ENCODE results near the gene ZNF790. TPM values are rescaled to one million over a fixed set of nuclear protein-coding genes. Genes with fewer than 3 reads are reported as not detected.
"Not testable (repeated sequence)": the region's sequence is repeated elsewhere in the genome, so short reads cannot be mapped to it uniquely, and the experiment has no call there.

Gene ZNF790
- total RNA-seq, 3 donors from 2014 or later, result 3.5 to 4.5 (median 4.4) TPM

GRCh38 chr19:36805364-36805763, 32.8 kb downstream of the ZNF790 start:
- Mint-ChIP-seq H3K4me3 (no peak overlapping the region), H3K4me1 (ENCODE audit: low read depth) (no peaks in the 10 kb centered on the region), H3K27me3 (ENCODE audit: low read depth) (no peaks in the 10 kb centered on the region), H3K36me3 (ENCODE audit: insufficient read depth) (peaks cover 60% of the 10 kb centered on the region), H3K9me3 (peaks cover 37% of the 10 kb centered on the region)
- DNase-seq, result no peak
- ATAC-seq, result no peak

GRCh38 chr19:36797786-36798108, 40.4 kb downstream of the ZNF790 start:
- Mint-ChIP-seq H3K9me3 (peaks cover 26% of the 10 kb centered on the region), H3K36me3 (ENCODE audit: insufficient read depth) (peaks cover 28% of the 10 kb centered on the region), H3K4me1 (ENCODE audit: low read depth) (peaks cover 12% of the 10 kb centered on the region), H3K27me3 (ENCODE audit: low read depth) (no peaks in the 10 kb centered on the region), H3K4me3 (peak overlapping the region; percentile 93)
- ATAC-seq, result no peak
- no peak for DNase-seq

- H3K4me3 Mint-ChIP-seq, result peak overlapping the region; percentile 93
- H3K27me3 Mint-ChIP-seq (ENCODE audit: low read depth), result peaks cover 4% of the 10 kb centered on the region
- H3K9me3 Mint-ChIP-seq, result peaks cover 32% of the 10 kb centered on the region
Measured at GRCh38 chr19:36796714-36796992, 41.5 kb downstream of the ZNF790 start.

GRCh38 chr19:36791420-36792141, 46.6 kb downstream of the ZNF790 start:
- H3K27me3 Mint-ChIP-seq (ENCODE audit: low read depth); H3K4me1 Mint-ChIP-seq (ENCODE audit: low read depth); H3K4me3 Mint-ChIP-seq; DNase-seq; H3K36me3 Mint-ChIP-seq (ENCODE audit: insufficient read depth): not testable (repeated sequence)
- H3K9me3 Mint-ChIP-seq, result peaks cover 29% of the 10 kb centered on the region
- peak; percentile 85 to 90 for ATAC-seq

More at GRCh38 chr19:36796714-36796992, 41.5 kb downstream of the ZNF790 start:
- peaks cover 23% of the 10 kb centered on the region for H3K36me3 Mint-ChIP-seq (ENCODE audit: insufficient read depth)
- no peak for DNase-seq
- peaks cover 12% of the 10 kb centered on the region for H3K4me1 Mint-ChIP-seq (ENCODE audit: low read depth)
- no peak for ATAC-seq

GRCh38 chr19:36775768-36776167, 62.4 kb downstream of the ZNF790 start:
- Mint-ChIP-seq H3K36me3 (ENCODE audit: insufficient read depth) (peaks cover 13% of the 10 kb centered on the region), H3K9me3 (peaks cover 22% of the 10 kb centered on the region), H3K27me3 (ENCODE audit: low read depth) (no peaks in the 10 kb centered on the region), H3K4me3 (no peak overlapping the region), H3K4me1 (ENCODE audit: low read depth) (peaks cover 24% of the 10 kb centered on the region)
- ATAC-seq, result no peak
- no peak for DNase-seq

- Mint-ChIP-seq H3K4me3 (peak overlapping the region; percentile 100), H3K36me3 (ENCODE audit: insufficient read depth) (peaks cover 15% of the 10 kb centered on the region), H3K9me3 (peaks cover 18% of the 10 kb centered on the region), H3K4me1 (ENCODE audit: low read depth) (peaks cover 25% of the 10 kb centered on the region), H3K27me3 (ENCODE audit: low read depth) (no peaks in the 10 kb centered on the region)
- peak; percentile 16 to 24 for ATAC-seq
- DNase-seq, result no peak
Measured at GRCh38 chr19:36773223-36773579, 65.0 kb downstream of the ZNF790 start.

- no peaks in the 10 kb centered on the region for H3K27me3 Mint-ChIP-seq (ENCODE audit: low read depth)
- peaks cover 18% of the 10 kb centered on the region for H3K9me3 Mint-ChIP-seq
- DNase-seq, result peak; percentile 95
- H3K4me3 Mint-ChIP-seq, result peak within 1 kb of the TSS; percentile 100
- peaks cover 25% of the 10 kb centered on the region for H3K4me1 Mint-ChIP-seq (ENCODE audit: low read depth)
- H3K36me3 Mint-ChIP-seq (ENCODE audit: insufficient read depth), result peaks cover 13% of the 10 kb centered on the region
- ATAC-seq, result peak; percentile 96 to 97
Measured at GRCh38 chr19:36772311-36773222, 65.6 kb downstream of the ZNF790 start, which contains the start of gene ZNF850. TSS of gene ZNF850 (minus strand) at chr19:36772807. CDS start at chr19:36762606, 10,201 bp downstream.

- no peaks in the 10 kb centered on the region for H3K27me3 Mint-ChIP-seq (ENCODE audit: low read depth)
- peak overlapping the region; percentile 100 for H3K4me3 Mint-ChIP-seq
- H3K4me1 Mint-ChIP-seq (ENCODE audit: low read depth), result peaks cover 25% of the 10 kb centered on the region
- peaks cover 13% of the 10 kb centered on the region for H3K36me3 Mint-ChIP-seq (ENCODE audit: insufficient read depth)
- ATAC-seq (no peak), DNase-seq (no peak)
- peaks cover 18% of the 10 kb centered on the region for H3K9me3 Mint-ChIP-seq
Measured at GRCh38 chr19:36771261-36772231, 66.6 kb downstream of the ZNF790 start.

Other genes starting within 250 kb of the ZNF790 start
- gene ZNF382, start 233.1 kb downstream of the ZNF790 start, total RNA-seq, result 1 to 10 TPM; 6.2 to 9.7 (median 6.5) TPM
- gene ZNF461, start 171.6 kb downstream of the ZNF790 start, total RNA-seq, result 1 to 10 TPM; 4.4 to 5.1 (median 4.7) TPM
- 1 to 10 TPM; 5.3 to 6.9 (median 5.6) TPM for gene ZNF567, start 150.8 kb downstream of the ZNF790 start, total RNA-seq
- 1 to 10 TPM; 2.5 to 4.1 (median 3.5) TPM for gene ZNF850, start 65.6 kb downstream of the ZNF790 start, total RNA-seq
- 1 to 10 TPM; 1.9 to 2.6 (median 2.5) TPM for gene ZNF345, start 12.5 kb upstream of the ZNF790 start, total RNA-seq
- gene ZNF829, start 77.9 kb upstream of the ZNF790 start, total RNA-seq, result 1 to 10 TPM; 4.3 to 5.2 (median 4.7) TPM
- 1 to 10 TPM; 5.7 to 7.7 (median 6.7) TPM for gene ZNF568, start 77.9 kb upstream of the ZNF790 start, total RNA-seq
- gene ZNF420, start 240.0 kb upstream of the ZNF790 start, total RNA-seq, result 10 to 100 TPM; 10.5 to 14.2 (median 12.5) TPM

All from activated T-cell treated with anti-CD3 and anti-CD28 coated beads, Interleukin-2, amount 50 U/mL, for 4 hours (primary cell).